Forelimb muscle (tissue), 1 donor: ENCODE measurements around the gene ADPRM. TPM values are rescaled to one million over a fixed set of nuclear protein-coding genes. Genes with fewer than 3 reads are reported as not detected.
"Not testable (repeated sequence)": the region's sequence is repeated elsewhere in the genome, so short reads cannot be mapped to it uniquely, and the experiment has no call there.

Source experiments
- DNase-seq: peaks from one replicate; pipeline ENCODE4 v3.0.0-alpha.2; 2013; ENCODE audit warnings: low read depth
- polyA plus RNA-seq: library from polyadenylated mRNA; unstranded; fragments of 120-200 nt; gene quantifications from one replicate; pipeline ENCODE4 v1.2.1, GENCODE V29; 2013; ENCODE audit not compliant: insufficient read length

The ADPRM gene
- polyA plus RNA-seq, 1 donor, result 21.4 TPM

DNA sequence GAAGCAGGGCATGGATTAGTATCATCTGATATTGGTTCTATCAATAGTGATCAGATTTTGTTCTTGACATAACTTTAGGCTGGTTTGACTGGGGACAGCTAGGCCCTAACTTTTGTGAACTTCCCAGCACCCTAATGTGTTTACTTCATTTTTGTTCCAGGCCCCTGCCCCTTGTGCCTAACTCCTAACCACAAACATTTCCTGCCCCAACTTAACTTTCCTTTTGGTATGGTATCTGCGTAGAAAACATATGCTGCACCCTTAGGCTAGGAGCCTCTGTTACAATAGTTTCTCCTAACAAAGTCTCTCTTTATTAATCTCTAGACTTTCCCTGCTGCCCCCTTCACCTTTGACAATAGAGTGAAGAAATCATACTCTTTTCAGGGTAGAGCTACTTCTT is 2.5 kb downstream of the ADPRM start:
- no peak for DNase-seq

DNA sequence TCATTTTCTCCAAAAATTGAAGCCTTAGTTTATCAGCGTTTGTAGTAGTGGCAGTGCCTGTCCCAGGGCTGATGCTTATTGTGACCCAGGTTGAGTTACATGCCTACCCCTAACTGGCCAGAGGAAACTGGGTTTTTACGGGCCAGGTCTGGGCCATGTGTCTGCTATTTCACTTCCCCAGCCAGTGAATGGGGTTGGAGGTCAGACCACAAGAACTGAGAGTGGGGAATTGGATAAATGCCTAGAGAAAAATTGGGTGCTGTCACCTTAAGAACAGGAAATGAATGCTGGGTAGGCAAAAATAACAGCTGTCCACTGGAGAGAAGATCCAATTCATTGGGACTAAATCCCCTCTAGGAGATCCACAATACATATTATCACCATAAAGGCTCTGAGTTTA is 5.2 kb downstream of the ADPRM start:
- no peak for DNase-seq

DNA sequence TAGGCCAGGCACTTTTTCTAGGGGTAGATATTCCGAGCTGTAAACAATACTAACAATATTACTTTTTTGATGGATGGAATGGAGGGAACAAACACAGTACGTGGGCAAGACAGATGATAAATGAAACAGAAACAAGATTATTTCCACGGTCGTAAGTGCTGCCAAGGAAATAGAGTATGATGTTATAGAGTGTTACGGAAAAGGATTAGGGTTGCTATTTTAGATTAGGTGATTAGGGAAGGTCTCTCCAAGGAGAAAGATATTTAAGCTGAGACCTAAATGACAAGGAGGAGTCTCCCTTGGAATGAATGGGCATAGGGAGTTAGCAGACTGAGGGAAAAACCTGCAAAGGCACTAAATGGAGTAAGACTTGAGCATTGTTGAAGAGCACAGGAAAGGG is 8.3 kb downstream of the ADPRM start:
- no peak for DNase-seq

DNA sequence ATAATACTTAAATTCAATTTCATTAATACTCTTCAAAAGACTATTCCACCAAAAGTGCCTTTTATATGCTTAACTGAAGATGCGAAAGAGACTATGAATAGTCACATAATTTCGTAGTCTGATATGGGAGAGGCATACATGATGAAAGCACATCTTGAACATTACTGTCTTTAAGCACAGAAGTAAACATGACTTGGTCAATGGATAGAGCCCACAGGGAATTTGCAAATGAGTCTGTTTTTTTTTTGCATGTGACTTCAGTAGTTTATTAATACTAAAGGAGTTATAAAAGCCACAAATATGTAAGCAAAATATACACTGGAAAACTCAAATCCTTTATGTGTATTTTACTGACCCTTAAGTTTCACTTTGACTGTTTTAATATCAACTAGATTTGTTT is 15.9 kb downstream of the ADPRM start:
- no peak for DNase-seq

DNA sequence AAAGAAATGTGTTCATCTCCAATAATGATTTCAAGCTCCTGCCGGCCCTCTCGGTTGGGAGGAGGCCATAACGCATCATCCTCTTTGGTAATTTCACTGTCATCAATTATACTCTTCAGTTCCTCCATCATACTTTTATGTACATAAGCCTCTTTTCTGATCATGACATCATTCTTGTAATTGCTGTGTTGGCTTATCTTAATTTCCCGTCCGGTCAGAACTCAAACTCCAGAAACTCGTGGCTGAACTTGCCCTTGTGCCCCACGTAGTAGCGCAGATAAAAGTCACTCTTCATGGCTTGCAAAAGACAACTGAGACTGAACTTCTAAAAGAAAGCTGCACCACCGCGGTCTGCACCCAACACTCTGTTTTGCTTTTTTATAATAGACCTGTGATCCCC is 18.8 kb downstream of the ADPRM start:
- no peak for DNase-seq

DNA sequence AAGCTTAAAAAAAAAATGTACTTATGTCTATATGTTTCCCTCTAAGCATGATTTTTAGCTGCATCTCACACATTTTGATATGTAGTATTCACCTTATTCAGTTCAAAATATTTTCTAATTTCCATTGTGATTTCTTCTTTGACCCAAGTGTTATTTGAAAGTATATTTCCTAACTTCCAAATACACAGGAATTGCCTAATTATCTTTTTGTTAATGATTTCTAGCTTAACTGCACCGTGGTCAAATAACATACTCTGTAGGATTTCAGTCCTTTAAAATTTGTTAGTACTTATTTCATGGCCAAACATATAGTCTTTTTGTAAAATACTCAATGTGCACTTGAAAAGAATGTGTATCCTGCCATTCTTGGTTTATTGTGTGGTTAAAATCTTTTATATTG is 21.2 kb downstream of the ADPRM start:
- no peak for DNase-seq

DNA sequence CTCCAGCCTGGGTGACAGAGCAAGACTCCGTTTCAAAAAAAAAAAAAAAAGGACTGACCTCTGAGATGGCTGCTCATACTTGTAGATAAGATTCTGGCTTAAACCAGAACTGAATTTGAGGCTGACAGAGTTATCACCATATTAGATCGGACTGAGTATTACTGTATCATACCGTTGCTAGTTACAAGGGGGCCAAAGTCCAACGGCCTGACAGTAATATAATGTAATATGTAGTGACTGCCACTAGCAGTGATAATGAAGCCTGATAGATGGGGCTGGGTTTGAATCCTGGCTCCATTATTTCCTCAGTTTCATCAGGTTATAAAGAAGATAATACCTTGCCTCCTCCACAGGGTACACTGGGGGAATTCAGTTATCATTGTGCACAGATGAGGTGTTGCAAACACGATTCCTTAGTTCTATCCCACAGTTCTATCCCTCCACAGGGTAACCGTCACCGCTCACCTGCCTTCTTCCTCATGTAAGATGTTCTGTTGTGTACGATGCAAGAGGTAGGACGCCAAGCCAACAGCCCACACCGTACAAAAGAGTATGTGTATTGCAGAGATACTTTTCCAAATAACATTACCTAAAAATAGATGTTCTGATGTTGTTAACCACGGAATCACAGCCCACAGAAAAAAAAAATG is 27.3 kb downstream of the ADPRM start:
- DNase-seq, result no peak

DNA sequence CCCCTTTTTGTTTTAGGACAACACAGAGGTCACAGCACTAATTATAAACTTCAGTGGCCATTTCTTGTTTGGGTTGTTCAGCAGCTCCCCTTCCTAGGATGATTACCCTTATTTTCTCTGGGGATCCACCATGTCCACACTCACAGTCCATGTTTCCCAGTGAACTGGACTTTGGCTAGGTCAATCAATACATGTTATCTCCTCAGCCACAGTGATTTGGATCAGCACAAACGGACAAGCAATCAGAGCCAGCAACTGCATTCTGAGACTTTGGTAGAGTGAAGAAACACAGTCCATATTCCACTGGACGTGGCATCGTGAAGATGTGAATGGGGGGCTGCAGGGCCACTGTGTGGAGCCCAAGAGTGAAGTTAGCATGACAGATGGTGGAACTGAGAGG is 27.9 kb downstream of the ADPRM start:
- no peak for DNase-seq

DNA sequence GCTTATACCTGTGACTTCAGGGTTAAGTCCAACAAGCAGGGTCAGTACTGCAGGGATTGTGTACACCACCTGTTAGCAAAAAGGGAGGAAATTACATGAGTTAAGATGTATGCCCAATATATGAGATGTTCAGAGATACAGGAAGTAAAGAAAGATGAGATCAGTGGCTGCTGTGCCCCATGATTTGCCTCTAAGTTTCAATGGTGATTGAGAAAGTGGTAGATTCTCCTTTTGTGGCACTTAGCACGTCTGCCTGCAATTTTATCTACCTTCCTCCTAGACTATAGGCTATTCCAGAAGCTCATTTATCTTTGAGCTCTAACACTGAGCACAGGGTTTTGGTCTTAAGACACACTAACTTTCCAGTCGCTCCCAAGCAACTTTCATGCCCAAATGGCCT is 28.8 kb downstream of the ADPRM start:
- no peak for DNase-seq

DNA sequence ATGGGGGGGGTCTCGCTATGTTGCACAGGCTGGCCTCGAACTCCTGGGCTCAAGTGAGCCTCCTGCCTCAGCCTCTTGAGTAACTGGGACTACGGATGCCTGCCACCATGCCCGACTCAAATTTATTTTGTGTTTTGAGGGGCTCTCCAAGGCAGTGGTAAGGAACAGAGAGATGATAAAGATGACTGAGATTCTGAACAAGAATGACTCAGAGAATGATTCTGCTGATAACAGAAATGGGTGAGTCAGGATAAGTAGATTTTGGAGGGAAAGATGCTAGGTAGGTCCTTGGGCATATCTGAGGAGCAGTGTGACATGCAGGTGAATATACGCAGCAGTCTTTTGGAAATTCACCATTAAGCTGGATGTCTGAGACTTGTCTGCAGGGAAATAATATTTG is 29.8 kb downstream of the ADPRM start:
- no peak for DNase-seq

DNA sequence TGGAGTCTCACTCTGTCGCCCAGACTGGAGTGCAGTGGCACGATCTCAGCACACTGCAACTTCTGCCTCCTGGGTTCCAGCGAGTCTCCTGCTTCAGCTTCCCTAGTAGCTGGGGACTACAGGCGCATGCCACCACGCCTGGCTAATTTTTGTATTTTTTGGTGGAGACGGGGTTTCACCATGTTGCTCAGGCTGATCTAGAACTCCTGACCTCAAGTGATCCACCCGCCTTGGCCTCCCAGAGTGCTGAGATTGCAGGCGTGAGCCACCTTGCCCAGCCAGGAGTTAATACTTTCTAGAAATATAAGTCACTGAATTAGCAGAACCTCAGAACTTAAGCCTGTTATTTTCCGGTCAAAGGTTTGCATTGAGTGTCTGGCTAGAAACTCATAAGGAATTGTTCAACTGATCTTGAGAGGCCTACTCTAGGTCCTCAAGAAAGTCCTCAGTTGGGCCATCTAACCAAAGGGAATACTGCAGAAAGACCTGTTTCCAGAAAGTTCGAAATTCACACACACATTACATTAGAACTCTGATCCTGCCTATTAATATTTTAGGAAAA is 31.0 kb downstream of the ADPRM start:
- no peak for DNase-seq

DNA sequence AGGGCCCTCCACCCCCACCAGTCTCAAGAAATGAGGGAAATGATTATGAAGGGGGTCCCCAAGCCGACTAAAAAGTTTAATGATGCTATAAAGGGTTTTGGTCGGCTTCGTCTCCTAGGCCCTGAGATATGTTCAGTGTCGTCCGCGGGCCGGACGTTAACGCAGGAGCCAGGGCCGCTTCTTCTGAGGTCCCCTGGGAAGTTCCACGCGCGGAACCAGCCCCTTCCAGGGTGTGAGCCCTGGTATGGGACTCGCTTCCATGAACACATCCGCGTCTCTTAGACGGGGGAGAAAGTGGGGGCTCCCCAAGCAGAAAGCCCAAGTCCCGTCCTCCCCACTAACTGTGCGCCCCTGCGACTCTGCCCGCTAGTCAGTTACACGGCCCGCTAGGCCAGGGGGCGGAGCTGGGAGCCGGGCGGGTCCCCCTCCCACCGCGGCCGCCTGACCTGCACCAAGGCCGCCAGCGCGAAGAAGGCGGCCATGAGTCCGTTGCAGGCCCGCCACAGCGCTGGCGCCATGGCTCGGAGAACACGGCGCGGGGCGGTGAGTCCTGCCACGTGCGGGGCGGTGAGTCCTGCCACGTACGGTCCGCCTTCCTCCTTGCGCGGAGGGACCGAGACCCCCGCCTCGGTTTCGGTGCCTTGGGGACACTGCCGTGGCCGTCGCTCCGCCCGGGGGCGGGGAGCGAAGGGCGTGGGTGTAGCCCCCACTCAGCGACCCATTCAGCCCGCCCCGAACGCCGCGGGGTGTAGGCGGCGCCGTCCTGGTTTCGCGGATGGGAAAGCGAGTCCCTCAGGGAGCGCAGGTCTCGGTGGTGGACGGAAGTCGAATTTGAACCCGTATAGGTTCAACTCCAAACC is 32.2 kb downstream of the ADPRM start, which contains the start of gene TMEM220:
Gene TMEM220, minus strand, starts transcription at position 690 of the 860 bp plus-strand sequence. Its CDS starts 172 bp downstream, at position 518.
- DNase-seq, result no peak

DNA sequence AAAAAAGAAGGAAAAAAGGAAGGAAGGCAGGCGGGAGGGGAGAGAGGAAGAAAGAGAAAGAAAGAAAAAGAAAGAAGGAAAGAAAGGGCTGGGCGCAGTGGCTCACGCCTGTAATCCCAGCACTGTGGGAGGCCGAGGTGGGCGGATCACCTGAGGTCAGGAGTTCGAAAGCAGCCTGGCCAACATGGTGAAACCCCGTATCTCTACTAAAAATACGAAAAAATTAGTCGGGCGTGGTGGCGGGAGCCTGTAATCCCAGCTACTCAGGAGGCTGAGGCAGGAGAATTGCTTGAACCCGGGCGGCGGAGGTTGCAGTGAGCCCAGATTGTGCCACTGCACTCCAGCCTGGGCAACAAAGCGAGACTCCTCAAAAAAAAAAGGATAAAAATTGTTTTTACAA is 32.9 kb downstream of the ADPRM start:
- not testable (repeated sequence) for DNase-seq

DNA sequence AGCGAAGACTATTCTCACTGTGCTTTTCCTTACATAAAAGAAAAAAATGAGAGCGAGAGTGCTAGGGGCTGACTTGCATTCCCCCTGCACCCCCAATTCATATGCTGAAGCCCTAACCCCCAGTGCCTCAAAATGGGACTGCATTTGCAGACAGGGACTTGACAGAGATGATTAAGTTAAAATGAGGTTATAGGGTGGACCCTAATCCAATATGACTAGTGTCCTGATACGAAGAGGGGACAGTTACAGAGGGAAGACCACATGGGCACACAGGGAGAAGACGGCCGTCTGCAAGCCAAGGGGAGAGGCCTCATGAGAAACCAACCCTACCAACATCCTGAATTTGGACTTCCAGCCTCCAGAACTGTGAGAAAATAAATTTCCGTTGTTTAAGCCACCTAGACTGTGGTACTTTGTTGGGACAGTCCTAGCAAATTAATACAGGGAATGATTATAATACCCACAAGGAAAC is 34.0 kb downstream of the ADPRM start:
- no peak for DNase-seq

DNA sequence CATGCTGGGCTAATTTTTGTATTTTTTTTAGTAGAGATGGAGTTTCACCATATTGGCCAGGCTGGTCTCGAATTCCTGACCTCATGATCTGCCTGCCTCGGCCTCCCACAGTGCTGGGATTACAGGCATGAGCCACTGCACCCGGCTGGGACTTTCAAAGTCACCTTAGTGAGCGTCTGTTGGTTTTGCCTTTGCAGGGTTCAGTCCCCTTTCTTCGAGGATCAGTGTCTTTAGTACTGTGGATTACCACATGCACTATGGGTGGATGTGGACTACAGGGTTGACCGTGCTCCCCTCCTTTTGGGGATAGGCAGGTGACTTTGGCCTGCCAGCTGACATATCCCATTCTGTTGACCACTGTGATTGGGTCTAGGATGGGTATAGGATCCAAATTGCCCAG is 34.7 kb downstream of the ADPRM start:
- not testable (repeated sequence) for DNase-seq

DNA sequence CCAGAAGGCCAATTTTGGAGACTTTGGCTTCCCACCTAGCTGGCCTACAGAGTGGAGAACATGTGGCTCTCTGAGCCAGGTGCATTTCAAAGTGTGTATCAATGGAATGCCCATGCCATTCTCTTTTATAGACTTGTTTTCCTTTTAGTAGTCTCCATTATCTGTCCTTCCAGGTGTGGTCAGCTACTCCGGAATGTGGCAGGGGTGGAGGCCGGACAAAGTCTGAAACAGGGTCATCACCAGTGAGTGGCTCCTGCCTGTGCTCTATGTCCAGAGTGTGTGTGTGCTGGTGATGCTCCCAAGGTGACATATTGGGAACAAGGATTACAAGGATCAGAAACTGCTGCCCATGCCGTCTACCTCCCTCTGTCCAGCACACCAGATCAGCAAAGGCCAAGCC is 36.3 kb downstream of the ADPRM start:
- DNase-seq, result no peak

DNA sequence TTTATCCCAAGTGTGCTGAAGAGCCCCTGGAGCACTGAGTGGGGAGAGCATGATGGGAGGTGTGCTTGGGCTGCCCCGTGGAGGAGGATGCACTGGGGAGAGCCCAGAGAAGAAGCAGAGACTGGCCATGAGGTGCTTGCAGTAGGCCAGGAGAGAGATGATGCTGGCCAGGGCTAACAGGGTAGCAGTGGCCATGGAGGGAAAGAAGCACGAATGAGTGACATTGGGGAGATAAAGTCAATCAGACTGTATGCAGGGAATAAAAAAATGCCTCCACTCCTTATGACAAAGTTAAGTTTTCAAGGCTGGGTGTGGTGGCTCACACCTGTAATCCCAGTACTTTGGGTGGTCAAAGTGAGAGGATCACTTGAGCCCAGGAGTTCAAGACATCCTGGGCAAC is 37.9 kb downstream of the ADPRM start:
- no peak for DNase-seq

DNA sequence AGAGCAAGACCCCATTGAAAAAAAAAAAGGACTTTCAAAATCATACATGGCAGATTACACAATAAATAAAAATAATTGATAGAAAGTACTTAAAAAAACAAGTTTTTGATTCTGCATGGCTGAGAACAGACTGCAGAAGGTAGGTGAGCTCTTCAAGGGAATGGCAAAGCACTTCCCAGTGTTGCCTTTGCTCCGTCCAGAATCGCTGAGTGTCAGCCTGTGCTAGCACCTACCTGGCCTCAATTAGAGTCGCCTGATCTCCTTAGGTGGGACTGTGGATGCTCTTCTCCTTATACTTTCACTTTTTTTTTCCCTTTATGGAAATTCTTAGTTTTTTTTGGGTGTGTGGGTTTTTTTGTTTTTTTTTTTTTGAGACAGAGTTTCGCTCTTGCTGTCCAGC is 38.4 kb downstream of the ADPRM start:
- DNase-seq, result no peak

DNA sequence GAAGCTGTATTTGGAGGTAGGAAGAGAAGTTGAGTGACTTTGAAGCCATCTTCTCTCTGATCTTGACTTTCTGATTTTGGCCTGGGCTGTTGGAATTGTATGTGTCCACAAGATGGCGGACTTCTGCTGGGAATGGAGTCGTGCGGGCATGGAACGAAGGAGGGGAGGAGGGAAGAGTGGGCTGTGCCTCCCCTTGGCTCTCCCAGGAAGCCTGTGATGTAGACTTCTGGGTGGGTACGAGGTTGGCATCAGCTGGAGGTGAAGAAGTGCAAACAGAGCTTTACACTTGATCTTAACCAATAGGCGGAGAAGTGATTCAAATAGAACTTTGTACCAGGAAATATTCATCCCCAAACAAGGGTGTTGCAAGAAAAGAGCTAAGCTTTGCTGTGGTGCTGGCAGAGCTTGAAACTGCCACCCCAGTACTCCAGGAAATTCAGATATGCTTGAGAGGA is 39.8 kb downstream of the ADPRM start:
- no peak for DNase-seq

DNA sequence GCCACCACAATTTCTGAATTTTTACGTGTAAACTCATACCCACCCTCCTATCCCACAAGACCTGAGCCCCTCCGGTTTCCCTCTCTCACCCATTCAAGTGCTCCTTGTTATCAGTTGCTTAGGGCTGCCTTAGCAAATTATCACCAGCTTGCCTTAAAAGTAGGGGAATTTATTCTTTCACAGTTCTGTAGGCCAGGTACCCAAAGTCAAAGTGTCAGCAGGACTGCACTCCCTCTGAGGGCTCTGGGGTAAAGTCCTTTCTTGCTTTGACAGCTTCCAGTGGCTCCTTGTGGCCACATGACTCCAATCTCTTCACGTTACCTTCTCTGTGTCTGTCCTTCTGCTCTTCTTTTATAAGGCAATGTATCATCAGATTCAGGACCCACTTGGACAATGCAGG is 40.3 kb downstream of the ADPRM start:
- no peak for DNase-seq

DNA sequence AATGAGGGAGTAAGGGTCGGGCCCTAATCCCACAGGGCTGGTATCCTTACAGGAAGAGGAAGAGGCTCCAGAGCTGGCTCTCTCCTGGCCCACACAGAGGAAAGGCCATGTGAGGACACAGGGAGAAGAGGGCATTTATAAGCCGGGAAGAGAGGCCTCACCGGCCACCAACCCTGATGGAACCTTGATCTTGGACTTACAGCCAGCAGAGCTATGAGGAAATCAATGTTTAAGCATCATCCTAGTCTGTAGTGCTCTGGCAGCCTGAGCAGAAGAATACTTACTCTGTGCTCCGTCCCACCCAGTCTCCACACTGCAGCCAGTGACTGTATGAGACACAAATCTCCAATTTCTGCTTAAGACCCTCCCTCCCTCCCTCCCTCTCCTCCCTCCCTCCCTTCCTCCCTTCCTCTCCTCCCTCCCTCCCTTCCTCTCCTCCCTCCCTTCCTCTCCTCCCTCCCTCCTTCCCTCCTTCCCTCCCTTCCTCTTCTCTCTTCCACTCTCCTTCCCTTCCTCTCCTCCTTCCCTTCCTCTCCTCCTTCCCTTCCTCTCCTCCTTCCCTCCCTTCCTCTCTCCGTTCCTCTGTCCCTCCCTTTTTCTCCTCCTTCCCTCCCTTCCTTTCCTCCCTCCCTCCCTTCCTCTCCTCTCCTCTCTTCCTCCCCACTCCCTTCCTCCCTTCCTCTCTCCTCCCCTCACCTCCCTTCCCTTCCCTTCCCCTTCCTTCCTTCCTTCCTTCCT is 41.3 kb downstream of the ADPRM start:
- DNase-seq, result peak; percentile 55

DNA sequence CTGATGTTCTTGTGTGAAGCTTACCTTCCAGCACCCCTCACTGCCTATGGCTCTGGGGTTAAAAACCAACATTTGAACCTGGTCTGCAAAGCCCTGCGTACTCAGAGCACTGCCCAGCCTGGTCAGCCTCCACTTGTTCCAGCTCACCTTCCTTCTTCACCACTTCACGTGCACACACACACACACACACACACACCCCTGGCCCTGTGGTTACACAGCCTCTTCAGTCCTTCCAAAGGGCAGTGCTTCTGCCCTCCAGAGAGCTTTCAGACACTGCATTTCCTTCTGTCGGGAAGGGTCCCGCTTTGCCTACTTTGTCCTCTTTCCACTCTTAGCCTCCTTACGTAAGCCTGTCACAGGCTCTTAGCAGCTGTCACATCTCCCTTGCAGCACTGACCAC is 42.0 kb downstream of the ADPRM start:
- no peak for DNase-seq
